HepG2 (cell line): ENCODE data around the gene MTX1. TPM values are rescaled to one million over a fixed set of nuclear protein-coding genes. Genes with fewer than 3 reads are reported as not detected.

Experiments used
- CBX1 ChIP-seq: IDR thresholded peaks from one replicate; pipeline ENCODE4 v1.6.1; 2016; ENCODE audit warnings: antibody characterized with exemption, low read depth
- FOXJ3 ChIP-seq: sonication (generic); formaldehyde crosslinking; IDR thresholded peaks from 2 replicates; pipeline ENCODE4 v1.4.0; 2020; ENCODE audit warnings: missing genetic modification reagents, mild to moderate bottlenecking, borderline replicate concordance
- MAZ ChIP-seq, 2 experiments: sonication (generic) in 1 of 2; formaldehyde crosslinking in 1 of 2; IDR thresholded peaks; 2 replicates each; pipeline versions ENCODE4 v1.5.0 to v1.6.1; 2012 to 2020; ENCODE audit warnings: low read depth in 2 of 2, mild to moderate bottlenecking in 2 of 2, borderline replicate concordance in 1 of 2, improper control_type of control experiment in 1 of 2, low read length in 1 of 2, missing genetic modification reagents in 1 of 2, moderate library complexity in 1 of 2
- NR3C1 ChIP-seq: sonication (generic); formaldehyde crosslinking; IDR thresholded peaks from 2 replicates; pipeline ENCODE4 v1.4.0; 2020; ENCODE audit warnings: missing genetic modification reagents
- REL ChIP-seq: sonication (generic); formaldehyde crosslinking; conservative IDR thresholded peaks from 2 replicates; pipeline ENCODE4 v1.8.0; 2022; ENCODE audit warnings: mild to moderate bottlenecking, missing genetic modification reagents, moderate library complexity
- RFXAP ChIP-seq: sonication (generic); formaldehyde crosslinking; IDR thresholded peaks from 2 replicates; pipeline ENCODE4 v1.4.0; 2020; ENCODE audit warnings: missing genetic modification reagents, borderline replicate concordance
- SIN3B ChIP-seq: fragments of 150-350 bp; IDR thresholded peaks from 2 replicates; pipeline ENCODE4 v1.6.1; 2014; ENCODE audit warnings: low read length
- YEATS4 ChIP-seq: sonication (generic); formaldehyde crosslinking; IDR thresholded peaks from 2 replicates; pipeline ENCODE4 v1.4.0; 2020; ENCODE audit warnings: missing genetic modification reagents, borderline replicate concordance
- ZNF572 ChIP-seq: sonication (generic); formaldehyde crosslinking; IDR thresholded peaks from 2 replicates; pipeline ENCODE4 v1.5.1; 2020; ENCODE audit warnings: mild to moderate bottlenecking, missing genetic modification reagents
- ZNF678 ChIP-seq: sonication (generic); formaldehyde crosslinking; IDR thresholded peaks from 2 replicates; pipeline ENCODE4 v1.4.0; 2020; ENCODE audit warnings: mild to moderate bottlenecking, missing genetic modification reagents
- ZNF782 ChIP-seq: sonication (generic); formaldehyde crosslinking; IDR thresholded peaks from 2 replicates; pipeline ENCODE4 v1.4.0; 2020; ENCODE audit warnings: missing genetic modification reagents, mild to moderate bottlenecking, borderline replicate concordance
- ZSCAN25 ChIP-seq: sonication (generic); formaldehyde crosslinking; IDR thresholded peaks from 2 replicates; pipeline ENCODE4 v1.8.0; 2022; ENCODE audit warnings: mild to moderate bottlenecking, missing genetic modification reagents
- polyA plus RNA-seq, 8 experiments: library from polyadenylated mRNA; depleted of rRNA in 3 of 8; stranded (reverse) in 7 of 8; unstranded in 1 of 8; fragments of >200 nt; fragmentation: Illumina TruSeq in 4 of 8; extraction: Trizol in 4 of 8; gene quantifications; 2 replicates each; pipeline versions ENCODE4 v1.2.1 to v1.2.3, GENCODE V29; 2011 to 2016; ENCODE audit warnings: low read depth in 4 of 8, missing spikeins in 1 of 8, mixed read lengths in 1 of 8; ENCODE audit not compliant: insufficient read depth in 1 of 8
- total RNA-seq, 5 experiments: library from RNA; depleted of rRNA; stranded (reverse); fragments of >200 nt; fragmentation: Illumina TruSeq; extraction: Trizol; gene quantifications; 2 replicates each; pipeline ENCODE4 v1.2.3, GENCODE V29; 2016; ENCODE audit warnings: low read depth in 1 of 5
- TF ChIP-seq, protein P1 (sequence below): sonication (generic); formaldehyde crosslinking; conservative IDR thresholded peaks from 2 replicates; pipeline ENCODE4 v1.4.0; 2020; ENCODE audit warnings: missing genetic modification reagents
- TF ChIP-seq, protein P2 (sequence below): sonication (generic); formaldehyde crosslinking; conservative IDR thresholded peaks from 2 replicates; pipeline ENCODE4 v1.4.0; 2020; ENCODE audit warnings: missing genetic modification reagents
- TF ChIP-seq, protein P3 (sequence below): sonication (generic); formaldehyde crosslinking; IDR thresholded peaks from 2 replicates; pipeline ENCODE4 v1.8.0; 2023; ENCODE audit warnings: mild to moderate bottlenecking, missing genetic modification reagents
- TF ChIP-seq, protein P4 (sequence below): IDR thresholded peaks from 2 replicates; pipeline ENCODE4 v1.6.1; 2016; ENCODE audit warnings: missing biosample characterization, missing genetic modification reagents, low read depth
- TF ChIP-seq, protein P5 (sequence below): IDR thresholded peaks from 2 replicates; pipeline ENCODE4 v1.6.1; 2016; ENCODE audit warnings: mild to moderate bottlenecking
- TF ChIP-seq, protein P6 (sequence below): sonication (generic); formaldehyde crosslinking; IDR thresholded peaks from 2 replicates; pipeline ENCODE4 v1.9.0; 2021; ENCODE audit warnings: missing genetic modification reagents, borderline replicate concordance

The MTX1 gene
- total and polyA plus RNA-seq, 2 of the 13 experiments (the other 11 are each of a cell fraction or from before 2014, with no cell fraction given) = 64.5 to 72.6 TPM

DNA sequence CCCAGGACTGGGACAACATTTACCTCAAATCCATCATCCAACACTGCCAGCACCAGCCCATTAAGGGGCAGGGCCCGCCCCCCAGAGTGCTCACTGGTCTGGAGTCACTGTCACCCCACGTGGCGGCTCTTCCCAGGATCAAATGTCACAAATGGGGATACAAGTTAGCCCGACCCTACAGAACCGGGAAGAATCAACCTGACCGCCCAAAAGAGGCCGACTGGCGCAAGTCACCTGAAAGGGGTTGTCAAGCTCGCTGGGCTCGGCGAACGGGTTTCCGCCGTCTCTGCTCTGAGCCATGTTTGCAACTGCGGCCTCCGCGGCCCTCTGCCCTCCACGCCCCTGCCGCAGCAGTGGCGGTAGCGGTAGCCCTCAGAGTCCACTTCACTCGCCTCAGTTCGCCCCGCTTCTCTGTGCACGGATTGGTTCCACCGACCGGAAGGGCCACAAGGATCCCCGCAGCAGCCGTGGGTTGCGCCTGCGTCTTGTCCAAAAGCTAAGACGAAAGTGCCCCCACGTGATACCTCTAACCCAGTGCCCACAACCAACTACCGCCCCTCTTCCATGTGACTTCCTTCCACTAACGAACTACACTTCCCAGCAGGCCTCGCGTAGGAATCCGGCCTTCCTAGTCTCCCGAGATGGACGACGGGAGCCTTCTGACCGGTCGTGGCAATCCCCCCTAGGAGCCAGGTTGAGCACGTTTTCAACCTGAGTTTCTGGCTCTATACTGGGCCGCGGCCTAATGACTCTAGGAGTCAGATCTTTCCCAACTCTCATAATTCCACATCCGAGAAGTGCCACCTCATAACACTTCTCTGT is 53.6 kb downstream of the MTX1 start, which contains the start of gene SCAMP3 (continued):
- TF ChIP-seq YEATS4 (CRISPR knock-in tag) (peak; percentile 36; the same call in 1 of the 2 replicates), ZNF572 (no peak), ZSCAN25 (CRISPR knock-in tag) (peak; percentile 68), SIN3B (no peak; the same call in 1 of the 2 replicates), ZNF678 (CRISPR knock-in tag) (no peak), NR3C1 (CRISPR knock-in tag) (no peak), ZNF782 (CRISPR knock-in tag) (0 out of 2 replicates have a peak, but pooled peaks have one; percentile 85), REL (CRISPR knock-in tag) (0 out of 2 replicates have a peak, but pooled peaks have one; percentile 39), FOXJ3 (CRISPR knock-in tag) (peak; percentile 54; the same call in 1 of the 2 replicates), MAZ (IDR thresholded peaks at IDR 0.05; ENCODE audit: borderline replicate concordance, low read depth, low read length) (0 out of 2 replicates have a peak, but pooled peaks have one; percentile 41), MAZ (CRISPR knock-in tag; IDR thresholded peaks at IDR 0.05; ENCODE audit: low read depth) (no peak), RFXAP (CRISPR knock-in tag) (no peak), CBX1 (peak; percentile 88)
- TF ChIP-seq, protein P1, sequence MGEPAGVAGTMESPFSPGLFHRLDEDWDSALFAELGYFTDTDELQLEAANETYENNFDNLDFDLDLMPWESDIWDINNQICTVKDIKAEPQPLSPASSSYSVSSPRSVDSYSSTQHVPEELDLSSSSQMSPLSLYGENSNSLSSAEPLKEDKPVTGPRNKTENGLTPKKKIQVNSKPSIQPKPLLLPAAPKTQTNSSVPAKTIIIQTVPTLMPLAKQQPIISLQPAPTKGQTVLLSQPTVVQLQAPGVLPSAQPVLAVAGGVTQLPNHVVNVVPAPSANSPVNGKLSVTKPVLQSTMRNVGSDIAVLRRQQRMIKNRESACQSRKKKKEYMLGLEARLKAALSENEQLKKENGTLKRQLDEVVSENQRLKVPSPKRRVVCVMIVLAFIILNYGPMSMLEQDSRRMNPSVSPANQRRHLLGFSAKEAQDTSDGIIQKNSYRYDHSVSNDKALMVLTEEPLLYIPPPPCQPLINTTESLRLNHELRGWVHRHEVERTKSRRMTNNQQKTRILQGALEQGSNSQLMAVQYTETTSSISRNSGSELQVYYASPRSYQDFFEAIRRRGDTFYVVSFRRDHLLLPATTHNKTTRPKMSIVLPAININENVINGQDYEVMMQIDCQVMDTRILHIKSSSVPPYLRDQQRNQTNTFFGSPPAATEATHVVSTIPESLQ (CRISPR knock-in tag) = no peak
- TF ChIP-seq, protein P2, sequence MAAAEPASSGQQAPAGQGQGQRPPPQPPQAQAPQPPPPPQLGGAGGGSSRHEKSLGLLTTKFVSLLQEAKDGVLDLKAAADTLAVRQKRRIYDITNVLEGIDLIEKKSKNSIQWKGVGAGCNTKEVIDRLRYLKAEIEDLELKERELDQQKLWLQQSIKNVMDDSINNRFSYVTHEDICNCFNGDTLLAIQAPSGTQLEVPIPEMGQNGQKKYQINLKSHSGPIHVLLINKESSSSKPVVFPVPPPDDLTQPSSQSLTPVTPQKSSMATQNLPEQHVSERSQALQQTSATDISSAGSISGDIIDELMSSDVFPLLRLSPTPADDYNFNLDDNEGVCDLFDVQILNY (CRISPR knock-in tag) = peak; percentile 72; the same call in 1 of the 2 replicates
- TF ChIP-seq, protein P3, sequence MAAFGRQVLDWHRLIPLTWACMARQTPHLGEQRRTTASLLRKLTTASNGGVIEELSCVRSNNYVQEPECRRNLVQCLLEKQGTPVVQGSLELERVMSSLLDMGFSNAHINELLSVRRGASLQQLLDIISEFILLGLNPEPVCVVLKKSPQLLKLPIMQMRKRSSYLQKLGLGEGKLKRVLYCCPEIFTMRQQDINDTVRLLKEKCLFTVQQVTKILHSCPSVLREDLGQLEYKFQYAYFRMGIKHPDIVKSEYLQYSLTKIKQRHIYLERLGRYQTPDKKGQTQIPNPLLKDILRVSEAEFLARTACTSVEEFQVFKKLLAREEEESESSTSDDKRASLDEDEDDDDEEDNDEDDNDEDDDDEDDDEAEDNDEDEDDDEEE = peak; percentile 68; the same call in 1 of the 2 replicates
- TF ChIP-seq, protein P4, sequence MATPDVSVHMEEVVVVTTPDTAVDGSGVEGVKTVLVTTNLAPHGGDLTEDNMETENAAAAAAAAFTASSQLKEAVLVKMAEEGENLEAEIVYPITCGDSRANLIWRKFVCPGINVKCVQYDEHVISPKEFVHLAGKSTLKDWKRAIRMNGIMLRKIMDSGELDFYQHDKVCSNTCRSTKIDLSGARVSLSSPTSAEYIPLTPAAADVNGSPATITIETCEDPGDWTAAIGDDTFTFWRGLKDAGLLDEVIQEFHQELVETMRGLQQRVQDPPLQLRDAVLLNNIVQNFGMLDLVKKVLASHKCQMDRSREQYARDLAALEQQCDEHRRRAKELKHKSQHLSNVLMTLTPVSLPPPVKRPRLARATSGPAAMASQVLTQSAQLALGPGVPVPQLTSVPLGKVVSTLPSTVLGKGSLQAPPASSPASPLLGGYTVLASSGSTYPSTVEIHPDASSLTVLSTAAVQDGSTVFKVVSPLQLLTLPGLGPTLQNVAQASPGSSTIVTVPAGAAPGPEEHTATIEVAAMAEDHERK (CRISPR knock-in tag) = peak; percentile 58; the same call in 1 of the 2 replicates
- TF ChIP-seq, protein P5, sequence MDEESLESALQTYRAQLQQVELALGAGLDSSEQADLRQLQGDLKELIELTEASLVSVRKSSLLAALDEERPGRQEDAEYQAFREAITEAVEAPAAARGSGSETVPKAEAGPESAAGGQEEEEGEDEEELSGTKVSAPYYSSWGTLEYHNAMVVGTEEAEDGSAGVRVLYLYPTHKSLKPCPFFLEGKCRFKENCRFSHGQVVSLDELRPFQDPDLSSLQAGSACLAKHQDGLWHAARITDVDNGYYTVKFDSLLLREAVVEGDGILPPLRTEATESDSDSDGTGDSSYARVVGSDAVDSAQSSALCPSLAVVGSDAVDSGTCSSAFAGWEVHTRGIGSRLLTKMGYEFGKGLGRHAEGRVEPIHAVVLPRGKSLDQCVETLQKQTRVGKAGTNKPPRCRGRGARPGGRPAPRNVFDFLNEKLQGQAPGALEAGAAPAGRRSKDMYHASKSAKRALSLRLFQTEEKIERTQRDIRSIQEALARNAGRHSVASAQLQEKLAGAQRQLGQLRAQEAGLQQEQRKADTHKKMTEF (CRISPR knock-in tag) = peak; percentile 85
- TF ChIP-seq, protein P6, sequence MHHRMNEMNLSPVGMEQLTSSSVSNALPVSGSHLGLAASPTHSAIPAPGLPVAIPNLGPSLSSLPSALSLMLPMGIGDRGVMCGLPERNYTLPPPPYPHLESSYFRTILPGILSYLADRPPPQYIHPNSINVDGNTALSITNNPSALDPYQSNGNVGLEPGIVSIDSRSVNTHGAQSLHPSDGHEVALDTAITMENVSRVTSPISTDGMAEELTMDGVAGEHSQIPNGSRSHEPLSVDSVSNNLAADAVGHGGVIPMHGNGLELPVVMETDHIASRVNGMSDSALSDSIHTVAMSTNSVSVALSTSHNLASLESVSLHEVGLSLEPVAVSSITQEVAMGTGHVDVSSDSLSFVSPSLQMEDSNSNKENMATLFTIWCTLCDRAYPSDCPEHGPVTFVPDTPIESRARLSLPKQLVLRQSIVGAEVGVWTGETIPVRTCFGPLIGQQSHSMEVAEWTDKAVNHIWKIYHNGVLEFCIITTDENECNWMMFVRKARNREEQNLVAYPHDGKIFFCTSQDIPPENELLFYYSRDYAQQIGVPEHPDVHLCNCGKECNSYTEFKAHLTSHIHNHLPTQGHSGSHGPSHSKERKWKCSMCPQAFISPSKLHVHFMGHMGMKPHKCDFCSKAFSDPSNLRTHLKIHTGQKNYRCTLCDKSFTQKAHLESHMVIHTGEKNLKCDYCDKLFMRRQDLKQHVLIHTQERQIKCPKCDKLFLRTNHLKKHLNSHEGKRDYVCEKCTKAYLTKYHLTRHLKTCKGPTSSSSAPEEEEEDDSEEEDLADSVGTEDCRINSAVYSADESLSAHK (CRISPR knock-in tag) = peak; percentile 44; the same call in 1 of the 2 replicates
